ENCODE results near the gene ATP2C1.
"Not testable (repeated sequence)": the region's sequence is repeated elsewhere in the genome, so short reads cannot be mapped to it uniquely, and the experiment has no call there.

The ATP2C1 gene

GRCh38 chr3:131038326-131038725 lies 144.4 kb downstream of the ATP2C1 start:
- DNase-seq (ENCODE audit: low read depth): no peak

GRCh38 chr3:131042271-131042985 lies 148.5 kb downstream of the ATP2C1 start:
- DNase-seq (ENCODE audit: low read depth): not testable (repeated sequence)

GRCh38 chr3:131047582-131047981 lies 153.7 kb downstream of the ATP2C1 start:
- DNase-seq (ENCODE audit: low read depth): no peak

DNA sequence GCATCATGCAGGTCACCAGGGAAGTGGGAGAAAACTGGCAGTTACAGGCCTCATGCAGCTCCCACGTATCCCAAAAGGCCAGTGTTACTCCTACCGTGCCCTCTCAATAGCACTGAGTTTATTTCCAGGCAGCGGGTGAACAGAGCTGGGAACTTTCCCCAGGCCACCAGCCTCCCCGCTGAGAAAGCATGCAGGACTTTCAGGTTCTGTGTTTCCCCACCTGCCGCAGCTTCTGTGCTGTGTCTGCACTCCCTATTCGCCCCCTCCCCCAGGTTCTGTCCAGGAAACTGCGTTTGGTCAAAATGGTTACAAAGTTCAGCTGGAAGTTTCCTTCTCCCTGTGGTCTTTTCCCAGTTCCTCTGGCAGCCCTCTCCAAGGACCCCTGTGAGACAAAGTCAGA lies 154.1 kb downstream of the ATP2C1 start:
- no peak for DNase-seq (ENCODE audit: low read depth)

GRCh38 chr3:131050001-131050400 lies 156.1 kb downstream of the ATP2C1 start:
- no peak for DNase-seq (ENCODE audit: low read depth)

GRCh38 chr3:131053043-131053859 lies 159.4 kb downstream of the ATP2C1 start:
- no peak for DNase-seq (ENCODE audit: low read depth)
